HT1080 (cell line): Measurements from ENCODE around the gene TNNT3. TPM values are rescaled to one million over a fixed set of nuclear protein-coding genes. Genes with fewer than 3 reads are reported as not detected.
"Not testable (repeated sequence)": the region's sequence is repeated elsewhere in the genome, so short reads cannot be mapped to it uniquely, and the experiment has no call there.

Source experiments
- DNase-seq: peaks from one replicate; pipeline ENCODE4 v3.0.0-alpha.2; 2015; ENCODE audit warnings: low read depth
- total RNA-seq: library from RNA; depleted of rRNA; stranded (reverse); fragments of >200 nt; shearing (Covaris generic); gene quantifications from 2 replicates; pipeline ENCODE4 v1.2.3, GENCODE V29; 2014

TNNT3 gene
- total RNA-seq, 1 experiment from 2014 or later, result not detected

DNA sequence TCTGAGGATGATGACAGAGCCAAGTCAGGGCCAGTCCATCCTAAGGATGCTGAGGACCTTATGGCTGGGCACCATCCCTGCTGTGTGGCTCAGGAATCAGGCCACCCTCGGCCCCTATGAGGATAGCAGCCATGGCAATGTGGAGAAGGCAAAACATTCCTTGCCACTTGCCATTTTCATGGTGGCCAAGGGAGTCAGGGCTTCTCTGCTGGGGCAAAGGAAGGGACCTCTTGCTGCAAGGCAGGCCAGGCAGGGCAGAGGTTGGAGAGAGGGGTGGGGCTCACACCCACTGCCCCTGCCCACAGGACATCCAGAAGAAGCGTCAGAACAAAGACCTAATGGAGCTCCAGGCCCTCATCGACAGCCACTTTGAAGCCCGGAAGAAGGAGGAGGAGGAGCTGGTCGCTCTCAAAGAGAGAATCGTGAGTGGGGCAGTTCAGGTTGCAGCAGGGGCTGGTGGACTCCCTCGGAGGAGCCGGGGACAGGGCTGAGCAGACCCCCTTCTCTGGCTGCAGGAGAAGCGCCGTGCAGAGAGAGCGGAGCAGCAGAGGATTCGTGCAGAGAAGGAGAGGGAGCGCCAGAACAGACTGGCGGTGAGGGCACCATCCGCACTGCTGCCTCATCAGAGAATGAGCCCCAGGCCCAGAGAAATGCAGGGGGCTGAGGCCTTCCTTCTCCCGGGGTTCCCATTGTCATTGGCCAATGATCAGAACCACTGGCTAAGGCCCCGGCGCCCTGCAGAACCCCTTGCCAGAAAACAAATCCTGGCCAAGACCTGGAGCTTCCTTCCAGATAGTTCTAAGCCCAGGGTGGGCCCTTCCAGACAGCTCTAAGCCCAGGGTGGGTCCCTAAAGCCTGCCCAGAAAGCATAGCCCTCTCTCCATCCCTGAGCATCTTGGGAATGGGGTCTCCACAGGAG lies 14.2 kb downstream of the TNNT3 start:
- no peak for DNase-seq

DNA sequence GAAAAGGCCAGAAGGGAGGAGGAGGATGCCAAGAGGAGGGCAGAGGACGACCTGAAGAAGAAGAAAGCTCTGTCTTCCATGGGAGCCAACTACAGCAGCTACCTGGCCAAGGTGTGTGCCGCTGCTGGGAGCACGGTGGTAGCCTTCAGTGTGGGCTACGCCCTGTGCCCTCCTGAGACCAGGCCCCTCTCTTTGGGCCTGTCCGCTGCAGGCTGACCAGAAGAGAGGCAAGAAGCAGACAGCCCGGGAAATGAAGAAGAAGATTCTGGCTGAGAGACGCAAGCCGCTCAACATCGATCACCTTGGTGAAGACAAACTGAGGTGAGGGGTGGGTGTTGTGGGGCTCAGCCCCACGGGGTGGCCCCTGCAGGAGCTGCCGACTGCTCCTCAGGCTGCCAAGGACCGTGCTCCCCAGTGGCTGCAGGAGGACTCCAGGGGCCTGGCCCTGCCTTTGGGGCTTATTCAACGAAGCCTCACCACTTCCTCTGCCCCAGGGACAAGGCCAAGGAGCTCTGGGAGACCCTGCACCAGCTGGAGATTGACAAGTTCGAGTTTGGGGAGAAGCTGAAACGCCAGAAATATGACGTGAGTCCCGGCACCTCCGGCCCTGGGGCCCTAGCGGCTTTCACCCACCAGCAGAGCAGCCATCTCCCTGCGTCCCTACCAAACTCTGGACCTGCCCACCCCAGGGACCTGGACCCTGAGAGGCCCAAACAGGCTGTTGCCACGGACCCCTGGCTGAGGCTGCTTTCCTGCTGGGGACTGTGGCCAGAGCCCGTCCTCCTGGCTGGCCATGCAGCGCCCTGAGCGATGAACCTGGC lies 15.0 kb downstream of the TNNT3 start:
- DNase-seq, result no peak

DNA sequence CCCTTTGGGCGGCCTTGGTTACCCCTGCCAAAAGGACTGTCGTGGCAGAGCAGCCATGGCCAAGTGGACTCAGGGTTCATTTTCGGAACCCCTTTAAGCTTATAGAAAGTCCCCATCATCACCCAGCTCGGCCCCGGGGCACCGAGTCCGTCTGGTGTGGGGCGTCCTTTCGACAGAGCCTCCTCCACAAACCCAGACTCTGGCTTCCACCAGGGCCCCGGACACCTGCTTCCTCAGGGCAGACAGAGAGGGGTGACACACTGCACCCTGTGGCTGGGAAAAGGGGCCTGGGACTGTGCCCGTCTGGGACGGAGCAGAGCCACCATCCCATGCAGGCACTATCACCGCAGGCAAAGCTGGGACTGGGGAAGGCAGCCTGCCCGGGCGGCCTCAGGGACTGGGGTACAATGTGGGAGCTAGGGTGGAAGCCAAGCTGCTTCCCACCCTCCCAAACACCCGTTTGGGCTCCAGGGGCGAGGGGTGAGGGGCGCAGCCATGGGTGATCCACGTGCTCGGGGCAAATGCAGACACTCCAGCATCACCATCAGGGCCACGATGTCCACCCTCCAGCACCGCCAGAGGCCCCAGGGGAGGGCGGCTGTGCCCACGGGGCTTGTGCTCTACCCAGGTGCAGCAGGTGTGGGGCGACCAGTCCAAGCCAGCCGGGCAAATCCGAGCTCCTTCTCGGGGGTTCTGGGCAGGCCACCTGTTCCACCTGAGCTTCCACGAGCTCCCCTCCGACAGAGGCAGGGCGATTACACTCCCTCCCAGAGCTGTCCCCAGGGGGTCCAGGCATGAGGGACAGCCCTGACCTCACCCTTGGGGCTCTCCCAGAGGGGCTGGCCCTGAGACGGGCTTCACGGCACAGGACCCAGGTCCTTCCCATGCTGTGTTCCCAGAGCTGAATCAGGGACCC lies 15.9 kb downstream of the TNNT3 start:
- no peak for DNase-seq

DNA sequence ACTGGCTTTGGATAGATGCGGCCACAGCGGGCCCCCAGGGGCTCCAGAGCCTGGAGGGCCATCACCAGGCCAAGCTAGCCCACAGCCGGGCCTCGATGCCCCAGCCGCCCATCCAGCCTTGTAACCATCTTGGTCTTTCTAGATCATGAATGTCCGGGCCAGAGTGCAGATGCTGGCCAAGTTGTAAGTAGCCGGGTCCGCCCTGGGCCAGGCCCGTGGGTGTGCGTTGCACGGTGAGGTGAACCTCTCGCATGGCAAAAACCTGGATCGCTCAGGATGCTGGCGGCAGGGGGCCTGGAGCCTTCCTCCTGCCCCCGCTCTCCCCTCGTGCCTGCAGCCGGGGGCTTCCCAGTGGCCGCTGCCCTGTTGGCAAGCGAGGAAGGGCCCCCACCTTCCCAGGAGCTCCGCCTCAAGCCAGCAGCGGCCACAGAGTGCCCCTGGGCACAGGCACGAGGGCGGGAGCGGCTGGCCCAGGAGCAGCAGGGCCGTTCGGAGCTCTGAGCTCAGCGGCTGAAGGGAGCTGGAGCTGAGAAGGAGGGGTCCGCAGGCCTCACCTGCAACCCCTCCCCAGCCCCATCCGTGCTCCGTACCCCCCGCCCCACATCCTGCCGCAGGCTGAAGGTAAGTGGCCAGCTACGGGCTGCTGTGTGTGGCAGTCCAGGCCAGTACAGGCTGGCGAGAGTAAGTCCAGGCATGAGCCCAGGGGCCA lies 16.7 kb downstream of the TNNT3 start:
- no peak for DNase-seq

DNA sequence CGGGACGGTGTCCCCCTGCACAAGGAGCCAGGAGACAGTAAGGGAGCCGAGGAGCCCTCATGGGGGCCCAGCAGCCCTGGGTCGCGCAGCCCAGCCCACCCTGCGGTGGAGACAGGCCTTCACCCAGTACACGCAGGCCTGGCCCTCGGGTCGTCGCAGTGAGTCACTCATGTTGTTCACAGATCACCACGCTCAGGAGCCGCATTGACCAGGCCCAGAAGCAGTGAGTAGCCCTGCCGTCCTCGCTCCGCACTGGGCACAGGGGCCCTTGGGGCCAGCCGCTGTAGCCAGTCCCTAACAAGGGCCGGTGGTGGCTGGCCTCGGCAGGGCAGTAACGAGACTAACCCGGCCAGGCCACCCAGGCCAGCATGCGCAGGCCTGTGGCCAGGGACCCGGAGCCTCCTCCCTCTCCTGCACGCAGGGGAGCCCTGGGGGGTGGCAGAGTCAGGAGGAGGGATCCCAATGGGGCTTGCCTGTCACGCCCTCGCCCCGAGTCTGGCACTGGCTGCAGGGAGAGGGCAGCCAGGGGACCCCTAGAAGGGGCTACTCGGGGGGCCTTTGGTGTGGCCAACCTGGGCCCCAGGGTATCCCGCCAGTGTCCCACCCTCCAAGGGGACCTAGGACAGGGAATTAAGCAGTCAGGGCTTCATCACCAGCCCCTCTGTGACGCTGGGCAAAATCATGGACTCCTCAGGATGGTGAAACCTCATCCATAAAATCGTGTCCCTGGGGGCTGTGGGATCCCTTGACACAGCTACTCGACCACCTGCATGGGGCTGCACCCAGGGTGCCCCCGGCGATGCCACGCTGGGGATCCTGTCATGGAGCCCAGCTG lies 17.5 kb downstream of the TNNT3 start:
- no peak for DNase-seq

DNA sequence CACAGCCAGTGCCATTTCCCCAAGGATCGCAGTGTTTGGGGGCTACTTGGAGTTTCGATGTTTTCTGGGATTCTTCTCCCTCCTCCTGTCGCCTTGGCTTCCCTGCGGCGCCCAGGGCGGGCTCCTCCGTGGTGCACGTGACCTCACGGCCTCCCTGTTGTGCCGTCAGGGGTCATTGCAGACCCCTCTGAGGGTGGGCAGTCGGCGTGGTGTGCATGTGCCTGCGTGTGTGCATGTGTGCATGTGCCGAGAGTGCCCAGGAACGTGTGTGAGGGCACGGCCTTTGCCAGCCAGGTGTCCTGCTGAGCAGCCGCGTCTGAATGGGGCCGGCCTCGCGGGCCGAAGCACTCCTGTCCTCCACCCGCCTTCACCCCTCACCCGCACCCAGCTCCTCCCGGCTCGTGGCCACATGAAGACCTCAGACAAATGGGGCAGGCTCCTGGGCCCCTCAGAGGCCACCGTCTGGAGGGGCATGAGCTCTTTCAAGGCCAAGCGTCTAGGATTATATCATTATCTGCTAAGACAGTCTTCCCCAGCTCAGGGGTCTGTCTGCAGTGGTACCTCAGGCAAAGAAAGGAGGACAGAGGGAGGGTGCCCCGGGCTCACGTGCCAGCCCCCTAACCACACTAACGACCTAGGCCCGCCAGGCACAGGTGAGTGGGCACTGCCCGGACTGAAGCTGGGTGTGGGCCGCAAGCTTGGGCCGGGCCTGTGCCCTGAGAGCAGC lies 18.3 kb downstream of the TNNT3 start:
- no peak for DNase-seq

DNA sequence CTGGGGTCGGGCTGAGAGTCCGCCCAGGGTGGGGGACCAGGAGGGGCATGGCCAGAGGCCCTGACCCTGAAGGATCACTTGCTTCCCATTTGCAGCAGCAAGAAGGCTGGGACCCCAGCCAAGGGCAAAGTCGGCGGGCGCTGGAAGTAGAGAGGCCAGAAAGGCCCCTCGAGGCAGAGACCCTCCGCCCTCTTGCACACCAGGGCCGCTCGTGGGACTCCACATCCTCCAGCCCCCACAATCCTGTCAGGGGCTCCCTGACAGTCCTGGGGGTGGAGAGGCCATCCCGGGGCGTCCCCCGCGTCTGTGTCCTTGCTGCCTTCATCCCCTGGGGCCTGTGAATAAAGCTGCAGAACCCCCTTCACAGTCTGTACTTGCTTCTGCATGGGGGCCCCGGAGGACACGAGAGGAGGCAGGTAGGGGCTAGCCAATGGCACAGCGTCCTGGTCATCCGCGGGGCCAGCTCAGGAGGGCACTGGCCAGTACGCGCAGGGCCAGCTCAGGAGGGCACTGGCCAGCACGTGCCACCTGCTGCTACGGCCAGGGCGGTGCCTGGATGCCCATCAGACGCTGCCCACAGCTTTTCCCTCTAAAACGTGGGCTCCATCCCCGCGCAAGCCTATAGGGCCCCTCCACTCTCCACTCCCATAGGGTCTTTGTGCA lies 19.0 kb downstream of the TNNT3 start:
- no peak for DNase-seq

DNA sequence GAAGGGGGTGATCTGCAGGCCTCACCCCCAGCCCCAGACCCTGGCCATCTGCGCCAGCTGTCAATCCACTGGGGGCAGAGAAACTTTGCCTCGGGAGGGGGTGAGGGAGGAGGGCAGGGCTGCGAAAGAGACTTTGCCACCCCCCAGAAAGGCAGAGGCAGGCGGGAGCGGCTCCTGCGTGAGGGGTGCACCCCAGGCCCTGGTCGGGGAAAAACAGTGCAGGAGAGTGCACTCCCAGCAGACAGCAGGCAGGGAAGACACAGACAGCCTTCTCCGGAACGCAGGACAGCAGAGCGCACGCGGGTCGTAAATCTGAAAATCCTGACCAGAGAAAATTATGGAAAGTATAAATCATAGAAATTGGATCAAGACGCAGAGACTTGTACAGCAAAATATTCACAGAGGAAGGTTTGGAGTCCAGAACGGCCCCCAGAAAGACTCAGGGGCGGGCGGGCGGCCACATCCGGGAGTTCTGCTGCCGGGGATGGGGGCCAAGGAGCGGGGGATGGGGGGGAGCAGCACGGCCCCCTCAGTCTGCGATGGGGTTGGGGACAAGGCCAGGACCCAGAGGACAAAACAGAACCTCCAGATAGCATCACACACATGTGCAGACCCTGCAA lies 19.6 kb downstream of the TNNT3 start:
- no peak for DNase-seq

DNA sequence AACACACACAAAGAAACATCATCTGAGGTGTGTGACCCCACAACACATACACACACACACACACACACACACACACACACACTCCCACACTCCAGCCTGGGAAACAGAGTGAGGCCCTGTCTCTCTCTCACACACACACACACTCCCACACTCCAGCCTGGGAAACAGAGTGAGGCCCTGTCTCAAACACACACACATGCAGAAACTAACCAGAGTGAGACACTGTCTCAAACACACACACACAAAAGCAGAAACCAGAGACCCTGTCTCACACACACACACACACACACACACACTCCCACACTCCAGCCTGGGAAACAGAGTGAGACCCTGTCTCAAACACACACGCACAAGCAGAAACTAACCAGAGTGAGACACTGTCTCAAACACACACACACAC lies 20.3 kb downstream of the TNNT3 start:
- not testable (repeated sequence) for DNase-seq

DNA sequence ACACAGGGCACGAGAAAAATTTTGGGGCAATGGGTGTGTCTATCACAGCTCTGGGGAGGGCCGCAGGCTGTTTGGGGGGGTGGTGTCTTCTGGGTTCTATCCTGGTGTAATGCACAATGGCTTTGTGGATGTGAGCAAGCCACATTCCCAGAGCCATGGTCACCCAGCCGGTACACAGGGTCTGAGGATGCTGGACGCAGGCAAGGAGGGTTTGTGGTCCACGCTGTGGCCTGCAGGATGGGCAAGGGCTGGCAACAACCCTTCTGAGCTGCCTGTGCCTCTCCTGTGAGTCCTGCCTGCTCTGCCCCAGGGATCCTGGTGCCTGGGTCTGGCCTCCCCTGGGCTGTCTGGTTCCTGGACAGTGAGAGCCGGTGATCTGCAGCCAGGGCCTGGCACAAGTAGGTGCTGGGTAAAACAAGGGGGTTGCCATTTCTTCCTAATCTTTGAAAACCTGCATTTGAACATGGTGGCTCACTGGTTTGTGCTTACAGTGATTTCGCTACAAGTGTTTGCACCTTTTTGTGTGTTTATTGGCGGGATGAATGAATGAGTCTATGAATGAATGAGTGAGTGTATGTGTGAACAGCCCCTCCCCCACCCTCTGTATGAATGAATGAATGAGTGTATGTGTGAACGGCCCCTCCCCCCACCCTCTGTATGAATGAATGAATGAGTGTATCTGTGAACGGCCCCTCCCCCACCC lies 23.2 kb downstream of the TNNT3 start:
- DNase-seq, result no peak

DNA sequence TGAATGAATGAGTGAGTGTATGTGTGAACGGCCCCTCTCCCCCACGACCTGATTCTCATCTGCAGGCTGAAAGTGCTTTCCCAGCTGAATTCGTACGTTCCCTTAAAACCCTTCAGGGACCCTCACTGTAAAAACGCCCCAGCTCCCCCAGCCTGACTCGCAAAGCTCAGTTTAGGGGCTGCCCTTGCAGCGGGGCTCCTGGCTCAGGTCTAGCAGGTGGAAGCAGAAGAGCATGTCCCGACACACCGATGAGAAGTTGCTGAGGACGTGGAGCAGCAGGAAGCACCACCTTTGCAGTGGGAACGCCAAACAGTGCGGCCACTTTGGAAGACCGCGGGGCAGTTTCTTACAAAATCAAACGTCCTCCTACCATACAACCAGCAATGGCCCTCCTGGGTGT lies 24.1 kb downstream of the TNNT3 start:
- DNase-seq, result no peak

DNA sequence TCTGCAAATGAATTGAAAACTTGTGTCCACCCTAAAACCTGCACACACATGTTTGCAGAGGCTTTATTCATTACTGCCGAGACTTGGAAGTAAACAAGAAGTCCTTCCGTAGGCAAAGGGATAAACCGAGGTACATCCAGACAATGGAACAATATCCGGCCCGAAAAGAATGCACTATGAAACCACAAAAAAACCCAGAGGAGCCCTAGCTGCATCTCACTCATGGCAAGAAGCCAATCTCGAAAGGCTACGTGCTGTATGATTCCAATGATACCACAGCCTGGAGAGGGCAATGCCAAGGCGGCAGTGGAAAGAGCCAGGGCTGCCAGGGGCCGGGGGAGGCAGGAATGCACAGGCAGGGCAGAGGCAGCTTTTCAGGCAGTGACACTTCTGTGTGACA lies 24.5 kb downstream of the TNNT3 start:
- peak; percentile 63 for DNase-seq

DNA sequence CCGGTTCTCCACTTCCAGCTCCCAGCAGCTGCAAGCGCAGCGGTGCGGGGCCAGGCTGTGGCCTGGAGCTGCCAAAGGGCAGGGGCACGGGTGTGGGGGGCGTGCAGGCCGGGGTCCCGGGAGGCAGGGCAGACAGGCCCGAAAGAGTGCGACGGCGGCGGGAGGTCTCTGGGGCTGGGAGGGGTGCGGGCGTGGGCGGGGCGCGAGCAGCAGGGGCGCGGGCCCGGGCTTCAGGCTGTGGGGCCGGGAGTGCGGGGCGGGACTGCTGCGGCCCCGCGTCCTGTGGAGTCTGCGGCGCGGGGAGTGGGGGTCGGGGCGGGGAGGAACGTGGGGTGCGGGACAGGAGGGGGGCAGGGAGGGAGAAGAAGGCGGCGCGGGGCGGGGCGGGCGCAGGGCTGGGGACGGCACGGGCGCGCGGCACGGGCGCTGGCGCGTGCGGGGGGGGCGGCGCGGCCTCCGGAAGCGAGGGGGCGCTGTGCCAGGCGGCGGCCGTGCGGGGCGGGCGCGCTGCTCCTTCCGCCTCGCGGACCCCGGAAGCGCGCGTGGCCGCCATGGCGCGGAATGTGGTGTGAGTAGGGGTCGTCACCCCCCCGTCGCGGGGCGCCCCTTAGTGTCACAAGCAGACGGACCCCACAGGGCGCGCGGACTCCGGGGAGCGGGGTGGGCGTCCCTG lies 27.4 kb downstream of the TNNT3 start, which contains the start of gene MRPL23:
Gene MRPL23, plus strand, starts transcription at position 521 of the 673 bp plus-strand sequence. Its CDS starts 31 bp downstream, at position 552.
- DNase-seq, result no peak

DNA sequence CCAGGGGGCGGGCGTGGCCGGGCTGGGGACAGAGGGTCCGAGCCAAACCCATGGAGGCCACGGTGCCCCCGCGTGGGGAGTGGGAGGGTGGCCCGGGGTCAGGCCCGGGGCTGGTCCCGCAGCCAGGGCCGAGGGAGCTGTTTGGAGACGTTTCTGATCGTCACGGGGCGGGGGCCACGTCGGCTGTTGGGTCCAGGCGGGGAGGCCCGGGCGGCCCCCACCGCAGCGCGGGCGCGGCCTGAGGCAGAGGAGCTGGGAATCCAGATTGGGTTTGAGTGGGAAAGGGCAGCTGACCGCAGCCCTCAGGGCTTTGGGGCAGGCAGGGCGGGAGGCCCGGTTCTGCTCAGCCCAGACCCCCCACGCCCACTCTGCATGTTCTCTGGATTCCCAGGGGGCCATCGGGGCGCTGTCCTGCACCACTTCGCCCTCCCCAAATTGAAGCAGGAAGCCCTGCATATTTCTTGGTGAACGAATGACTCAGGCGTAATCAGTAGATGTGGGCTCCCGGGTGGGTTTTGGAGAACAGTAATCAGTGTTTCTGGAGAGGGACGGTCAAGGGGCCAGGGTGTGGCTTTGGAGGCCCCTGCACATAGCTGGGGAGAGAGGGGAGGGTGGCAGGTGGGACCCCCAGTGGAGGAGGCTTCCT lies 28.2 kb downstream of the TNNT3 start:
- DNase-seq, result no peak

DNA sequence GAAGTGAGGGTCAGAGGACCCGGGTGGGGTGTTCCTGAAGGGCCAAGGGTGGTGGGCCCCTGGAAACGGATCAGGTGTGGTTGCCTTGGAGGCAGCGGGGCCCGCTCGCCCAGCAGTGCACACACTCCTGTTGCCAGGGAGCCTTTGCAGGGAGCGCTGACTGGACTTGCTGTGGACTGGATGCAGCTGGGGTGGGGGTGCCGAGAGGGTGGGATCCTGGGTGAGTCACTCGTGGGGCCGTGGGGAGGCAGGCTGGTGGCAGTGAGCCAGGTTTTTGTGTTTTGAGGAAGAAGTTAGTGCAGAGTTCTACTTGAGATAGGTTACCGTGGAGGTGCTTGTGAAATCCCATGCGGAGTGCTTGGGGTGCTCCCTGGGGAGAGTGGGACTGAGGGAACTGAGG lies 28.9 kb downstream of the TNNT3 start:
- no peak for DNase-seq

DNA sequence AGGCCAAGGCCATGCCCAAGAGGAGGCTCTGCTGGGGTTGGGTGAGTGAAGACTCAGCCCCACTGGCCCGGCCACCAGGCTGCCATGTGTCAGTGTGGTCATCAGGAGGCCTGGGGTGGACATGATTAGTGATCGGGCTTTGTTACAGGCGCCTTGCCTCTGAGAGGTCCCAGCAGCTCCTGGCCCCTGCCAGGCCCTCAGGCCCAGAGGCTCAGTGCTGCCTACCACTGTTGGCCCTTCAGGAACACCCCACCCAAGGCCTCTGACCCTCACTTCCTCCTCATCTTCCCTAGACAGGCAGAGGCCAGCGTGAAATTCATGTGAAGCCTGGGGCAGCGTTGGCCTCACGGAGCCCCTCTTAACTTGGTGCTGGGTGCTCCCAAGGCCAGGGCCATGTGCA lies 29.8 kb downstream of the TNNT3 start:
- DNase-seq, result no peak
